GM12878 (cell line): ENCODE results near the gene SHROOM3. TPM values are rescaled to one million over a fixed set of nuclear protein-coding genes. Genes with fewer than 3 reads are reported as not detected.

Experiments
- ATAC-seq: fragments of 200-7000 bp; cut with Tn5 transposase; 3 replicates; pipeline ENCODE4 v1.9.1; 2020; ENCODE audit warnings: mild to moderate bottlenecking, moderate library complexity
- BruUV-seq: library from RNA; stranded (reverse); fragments of 400-500 nt; replicated peaks from 2 replicates; lab custom pipeline; 2021; lab: Mats Ljungman, UMichigan
- CTCF ChIA-PET: fragments of 300-600 bp; sonication (Branson Sonifier 250); formaldehyde crosslinking; extraction: SDS; loops from one replicate; lab custom pipeline; 2021; ENCODE audit warnings: inconsistent platforms; lab: Yijun Ruan, JAX
- POLR2A ChIA-PET: fragments of 350-600 bp; formaldehyde crosslinking; extraction: SDS; loops from one replicate; lab custom pipeline; 2021; ENCODE audit warnings: inconsistent platforms; lab: Charles Lee
- RAD21 ChIA-PET: fragments of 300-600 bp; sonication (Branson Sonifier 250); formaldehyde crosslinking; loops from one replicate; lab custom pipeline; 2023; ENCODE audit warnings: antibody characterized with exemption; ENCODE audit not compliant: unreplicated experiment; lab: Charles Lee
- SMC1A ChIA-PET: fragments of 300-600 bp; sonication (Branson Sonifier 250); formaldehyde crosslinking; loops from one replicate; lab custom pipeline; 2023; ENCODE audit not compliant: unreplicated experiment, uncharacterized antibody; lab: Charles Lee
- DNase-seq: peaks from one replicate; pipeline ENCODE4 v3.0.0-alpha.2; 2011; ENCODE audit warnings: low read depth, low spot score
- FAIRE-seq: peaks from 3 replicates; lab custom pipeline; 2011; peaks lifted over from hg19 to GRCh38; lab: Jason Lieb, UNC
- H2AFZ ChIP-seq: 2 replicates; pipeline ENCODE4 v1.6.0; 2011; ENCODE audit warnings: low read depth, low read length, control low read depth; ENCODE audit not compliant: control insufficient read depth
- H3K27ac ChIP-seq: 2 replicates; pipeline ENCODE4 v1.5.1; 2011; ENCODE audit warnings: control low read depth; ENCODE audit not compliant: control insufficient read depth, insufficient read depth
- H3K27me3 ChIP-seq, 2 experiments: replicated peaks in 1 of 2; 2 replicates each; pipeline versions ENCODE4 v1.6.0 to v1.6.1; 2011; ENCODE audit warnings: low read length in 1 of 2; ENCODE audit not compliant: control insufficient read depth in 2 of 2, insufficient read depth in 2 of 2
- H3K36me3 ChIP-seq, 2 experiments: 2 replicates each; pipeline ENCODE4 v1.5.1; 2011; ENCODE audit warnings: low read length in 1 of 2; ENCODE audit not compliant: control insufficient read depth in 2 of 2, insufficient read depth in 2 of 2
- H3K4me1 ChIP-seq: 2 replicates; pipeline ENCODE4 v1.6.1; 2011; ENCODE audit warnings: mild to moderate bottlenecking, low read length, moderate library complexity, mixed read lengths; ENCODE audit not compliant: control insufficient read depth, insufficient read depth
- H3K4me2 ChIP-seq: 2 replicates; pipeline ENCODE4 v1.6.0; 2011; ENCODE audit warnings: control low read depth; ENCODE audit not compliant: control insufficient read depth, insufficient read depth
- H3K4me3 ChIP-seq: fragments of 200-600 bp; sonication (generic); 2 replicates; pipeline ENCODE4 v1.5.1; 2016
- H3K79me2 ChIP-seq: 2 replicates; pipeline ENCODE4 v1.6.0; 2011; ENCODE audit warnings: low read length; ENCODE audit not compliant: control insufficient read depth, insufficient read depth
- H3K9ac ChIP-seq: 2 replicates; pipeline ENCODE4 v1.8.0; 2011; ENCODE audit warnings: low read length, control low read depth, mixed read lengths; ENCODE audit not compliant: control insufficient read depth, insufficient read depth
- H3K9me3 ChIP-seq: replicated peaks from 3 replicates; pipeline ENCODE4 v1.5.1; 2011; ENCODE audit warnings: mild to moderate bottlenecking, low read length; ENCODE audit not compliant: control insufficient read depth, insufficient read depth
- H4K20me1 ChIP-seq: 2 replicates; pipeline ENCODE4 v1.6.0; 2011; ENCODE audit not compliant: control insufficient read depth, insufficient read depth
- E2F4 ChIP-seq: IDR thresholded peaks from 2 replicates; pipeline ENCODE4 v1.6.1; 2012; ENCODE audit warnings: low read depth, low read length, improper control_type of control experiment
- HDAC2 ChIP-seq: fragments of 200-600 bp; sonication (generic); IDR thresholded peaks from 2 replicates; pipeline ENCODE4 v1.6.1; 2017
- IRF5 ChIP-seq: fragments of 450-650 bp; IDR thresholded peaks from 2 replicates; pipeline ENCODE4 v1.6.1; 2017; ENCODE audit warnings: borderline replicate concordance
- JUND ChIP-seq: IDR thresholded peaks from 2 replicates; pipeline ENCODE4 v1.6.1; 2012; ENCODE audit warnings: low read depth, mild to moderate bottlenecking, low read length, improper control_type of control experiment, moderate library complexity
- NBN ChIP-seq: fragments of 450-650 bp; IDR thresholded peaks from 2 replicates; pipeline ENCODE4 v1.6.1; 2016
- NR2F1 ChIP-seq: fragments of 450-650 bp; conservative IDR thresholded peaks from 2 replicates; pipeline ENCODE4 v1.6.1; 2017; ENCODE audit warnings: mild to moderate bottlenecking
- PAX8 ChIP-seq: fragments of 450-650 bp; IDR thresholded peaks from 2 replicates; pipeline ENCODE4 v1.6.1; 2017; ENCODE audit warnings: mild to moderate bottlenecking, moderate library complexity
- PML ChIP-seq: IDR thresholded peaks from 2 replicates; pipeline ENCODE4 v1.6.1; 2012; ENCODE audit warnings: low read length, inconsistent platforms
- SMAD1 ChIP-seq: fragments of 450-650 bp; IDR thresholded peaks from 2 replicates; pipeline ENCODE4 v1.6.1; 2018; ENCODE audit warnings: mild to moderate bottlenecking, low read depth; ENCODE audit not compliant: partially characterized antibody
- SPI1 ChIP-seq: IDR thresholded peaks from 2 replicates; pipeline ENCODE4 v1.6.1; 2011; ENCODE audit warnings: low read depth, mild to moderate bottlenecking, low read length, moderate library complexity, borderline replicate concordance; ENCODE audit not compliant: insufficient read depth
- TCF3 ChIP-seq: IDR thresholded peaks from 2 replicates; pipeline ENCODE4 v1.6.1; 2012; ENCODE audit warnings: low read depth, mild to moderate bottlenecking, low read length, borderline replicate concordance; ENCODE audit not compliant: insufficient read depth
- USF2 ChIP-seq: IDR thresholded peaks from 2 replicates; pipeline ENCODE4 v1.6.1; 2011; ENCODE audit warnings: low read depth, low read length, improper control_type of control experiment, borderline replicate concordance
- ZNF384 ChIP-seq: IDR thresholded peaks from 2 replicates; pipeline ENCODE4 v1.6.1; 2012; ENCODE audit warnings: low read depth, mild to moderate bottlenecking, low read length, improper control_type of control experiment, borderline replicate concordance
- ZNF592 ChIP-seq: fragments of 450-650 bp; IDR thresholded peaks from 2 replicates; pipeline ENCODE4 v1.6.1; 2017; ENCODE audit warnings: mild to moderate bottlenecking, moderate library complexity
- WGBS: methylation state at CpG from one replicate; pipeline ENCODE4 v1.1.6; 2016; ENCODE audit warnings: low lambda C conversion rate; ENCODE audit not compliant: insufficient replicate concordance, insufficient coverage; ENCODE audit errors: missing lambda C conversion rate; 5-methylcytosine and 5-hydroxymethylcytosine counted together
- in situ Hi-C: fragments of 300-500 bp; cut with MboI; formaldehyde crosslinking; loops from 9 replicates; pipeline ENCODE4 v1.14.3; 2018; ENCODE audit warnings: mixed read lengths
- intact Hi-C: fragments of 100-400 bp; cut with micrococcal nuclease; formaldehyde crosslinking; loops from one replicate; pipeline ENCODE4 v1.14.2; 2022; ENCODE audit not compliant: unreplicated experiment
- polyA plus RNA-seq, 11 experiments: library from polyadenylated mRNA; depleted of rRNA in 4 of 11; unstranded in 6 of 11; stranded (reverse) in 5 of 11; fragments of >200 nt; fragmentation: Nextera tagmentation in 4 of 11; fragmentation: Illumina TruSeq in 1 of 11; extraction: Ambion mirVana in 4 of 11; extraction: Trizol in 1 of 11; gene quantifications; 1 replicate in 1 of 11; 2 replicates in 10 of 11; pipeline versions ENCODE4 v1.2.1 to v1.2.3, GENCODE V29; 2011 to 2016; ENCODE audit warnings: inconsistent platforms in 2 of 11, missing spikeins in 2 of 11, low read depth in 1 of 11
- total RNA-seq, 4 experiments: library from RNA; depleted of rRNA in 3 of 4; stranded (reverse); fragments of >200 nt in 3 of 4; fragmentation: Illumina TruSeq in 1 of 4; extraction: Trizol in 1 of 4; gene quantifications; 2 replicates each; pipeline versions ENCODE4 v1.2.1 to v1.2.3, GENCODE V29; 2013 to 2021

SHROOM3 gene
- total and polyA plus RNA-seq, 10 of the 15 experiments (the other 5 are each of a cell fraction or from before 2014, with no cell fraction given): under 0.01 to 0.29 (median 0.08) TPM; not detected in 1

- 91% methylated on average over 4 of the region's 4 CpGs for WGBS
- TF ChIP-seq SMAD1 (no peak), PAX8 (no peak), JUND (no peak), IRF5 (no peak), SPI1 (no peak), NBN (no peak), HDAC2 (no peak), USF2 (no peak), NR2F1 (no peak), TCF3 (no peak), ZNF384 (no peak), ZNF592 (no peak), E2F4 (no peak), PML (no peak)
Observed at GRCh38 chr4:76762137-76763130, 327.4 kb downstream of the SHROOM3 start.

More at GRCh38 chr4:76762137-76763130, 327.4 kb downstream of the SHROOM3 start:
- DNase-seq: no peak
- H3K27ac ChIP-seq: no peak overlapping the region
- H3K36me3 ChIP-seq: no peaks in the 10 kb centered on the region
- ChIA-PET POLR2A (no interaction called here), CTCF (interaction anchor here (1.0 kb wide), 1 partner anchor 9 kb away, joined by 3 read pairs; no protein-coding TSS in a partner anchor), SMC1A (no interaction called here), RAD21 (no interaction called here)
- H4K20me1 ChIP-seq: no peaks in the 10 kb centered on the region
- no peak overlapping the region for H3K9ac ChIP-seq
- no peak overlapping the region for H3K4me3 ChIP-seq
- H3K79me2 ChIP-seq: no peaks in the 10 kb centered on the region
- peaks cover 36% of the 10 kb centered on the region for H3K4me1 ChIP-seq
- no peak for ATAC-seq
- H3K9me3 ChIP-seq: peaks cover 5% of the 10 kb centered on the region; the same call in 2 of the 3 replicates
- FAIRE-seq: no peak
- no peaks in the 10 kb centered on the region for H3K27me3 ChIP-seq
- no TSS peak for BruUV-seq
- H3K4me2 ChIP-seq: no peak overlapping the region
- no peak overlapping the region for H2AFZ ChIP-seq
- intact Hi-C loops: no loop called here
- in situ Hi-C loops: no loop called here
